Liver (tissue), 9 donors: ENCODE measurements around the gene ADCY3. TPM values are rescaled to one million over a fixed set of nuclear protein-coding genes. Genes with fewer than 3 reads are reported as not detected.

Experiments used
- DNase-seq: peaks from one replicate; pipeline ENCODE4 v3.0.0-alpha.2; 2017; ENCODE audit warnings: low spot score
- H3K27ac ChIP-seq, 2 donors: one replicate each; pipeline ENCODE4 v1.7.0; 2013; ENCODE audit warnings: inconsistent platforms in 2 of 2, low read length in 2 of 2, control low read depth in 1 of 2, low read depth in 1 of 2, mild to moderate bottlenecking in 1 of 2
- H3K27me3 ChIP-seq, 4 donors: one replicate each; pipeline versions ENCODE4 v1.6.1 to v1.7.0; 2013; ENCODE audit warnings: low read length in 3 of 4, inconsistent platforms in 1 of 4, mild to moderate bottlenecking in 1 of 4, moderate library complexity in 1 of 4; ENCODE audit not compliant: control insufficient read depth in 4 of 4, insufficient read depth in 4 of 4
- H3K36me3 ChIP-seq, 4 donors: one replicate each; pipeline versions ENCODE4 v1.6.1 to v1.7.0; 2013; ENCODE audit warnings: low read length in 3 of 4, mild to moderate bottlenecking in 3 of 4, low read depth in 1 of 4, moderate library complexity in 1 of 4; ENCODE audit not compliant: control insufficient read depth in 4 of 4, insufficient read depth in 3 of 4
- H3K4me1 ChIP-seq, 4 donors: one replicate each; pipeline versions ENCODE4 v1.6.1 to v1.7.0; 2013; ENCODE audit warnings: low read length in 3 of 4, mild to moderate bottlenecking in 3 of 4, moderate library complexity in 1 of 4; ENCODE audit not compliant: control insufficient read depth in 4 of 4, insufficient read depth in 4 of 4
- H3K4me3 ChIP-seq, 3 donors: one replicate each; pipeline versions ENCODE4 v1.6.1 to v1.7.0; 2013; ENCODE audit warnings: low read length in 3 of 3, control low read depth in 1 of 3, low read depth in 1 of 3, mild to moderate bottlenecking in 1 of 3
- H3K9ac ChIP-seq, 2 donors: one replicate each; pipeline ENCODE4 v1.7.0; 2013; ENCODE audit warnings: low read length in 2 of 2, mild to moderate bottlenecking in 2 of 2, moderate library complexity in 2 of 2, control low read depth in 1 of 2, low read depth in 1 of 2
- H3K9me3 ChIP-seq, 4 donors: one replicate each; pipeline versions ENCODE4 v1.6.1 to v1.7.0; 2013; ENCODE audit warnings: low read length in 3 of 4; ENCODE audit not compliant: control insufficient read depth in 4 of 4
- ATF3 ChIP-seq: IDR thresholded peaks from 2 replicates; pipeline ENCODE4 v1.6.1; 2016; ENCODE audit warnings: antibody characterized with exemption
- CTCF ChIP-seq: fragments of 150-350 bp; IDR thresholded peaks from 2 replicates; pipeline ENCODE4 v1.5.1; 2017; ENCODE audit warnings: improper control_type of control experiment, low read depth, low read length; ENCODE audit not compliant: missing input control
- EGR1 ChIP-seq, 2 donors: IDR thresholded peaks; 2 replicates each; pipeline ENCODE4 v1.6.1; 2016 to 2018; ENCODE audit warnings: antibody characterized with exemption in 2 of 2, low read depth in 2 of 2
- FOXA1 ChIP-seq: IDR thresholded peaks from 2 replicates; pipeline ENCODE4 v1.6.1; 2016; ENCODE audit warnings: antibody characterized with exemption
- FOXA2 ChIP-seq: IDR thresholded peaks from 2 replicates; pipeline ENCODE4 v1.6.1; 2016; ENCODE audit warnings: antibody characterized with exemption
- GABPA ChIP-seq, 2 donors: IDR thresholded peaks in 1 of 2; conservative IDR thresholded peaks in 1 of 2; 2 replicates each; pipeline ENCODE4 v1.6.1; 2016; ENCODE audit warnings: antibody characterized with exemption in 2 of 2, mild to moderate bottlenecking in 1 of 2, moderate library complexity in 1 of 2
- HNF4A ChIP-seq, 2 donors: conservative IDR thresholded peaks; 2 replicates each; pipeline ENCODE4 v1.6.1; 2016; ENCODE audit warnings: antibody characterized with exemption in 2 of 2, mild to moderate bottlenecking in 2 of 2
- HNF4G ChIP-seq: IDR thresholded peaks from 2 replicates; pipeline ENCODE4 v1.6.1; 2016; ENCODE audit warnings: antibody characterized with exemption
- JUND ChIP-seq, 2 donors: IDR thresholded peaks; 2 replicates each; pipeline ENCODE4 v1.6.1; 2016; ENCODE audit warnings: antibody characterized with exemption in 2 of 2
- MAX ChIP-seq: IDR thresholded peaks from 2 replicates; pipeline ENCODE4 v1.6.1; 2016; ENCODE audit warnings: antibody characterized with exemption
- NR2F2 ChIP-seq: IDR thresholded peaks from 2 replicates; pipeline ENCODE4 v1.6.1; 2016; ENCODE audit warnings: antibody characterized with exemption
- RAD21 ChIP-seq, 2 donors: IDR thresholded peaks; 2 replicates each; pipeline ENCODE4 v1.6.1; 2016; ENCODE audit warnings: antibody characterized with exemption in 2 of 2, mild to moderate bottlenecking in 2 of 2
- REST ChIP-seq: IDR thresholded peaks from 2 replicates; pipeline ENCODE4 v1.6.1; 2016; ENCODE audit warnings: antibody characterized with exemption, mild to moderate bottlenecking
- RXRA ChIP-seq, 2 donors: IDR thresholded peaks; 2 replicates each; pipeline ENCODE4 v1.6.1; 2017 to 2018; ENCODE audit warnings: antibody characterized with exemption in 2 of 2, mild to moderate bottlenecking in 1 of 2
- SP1 ChIP-seq: IDR thresholded peaks from 2 replicates; pipeline ENCODE4 v1.6.1; 2018; ENCODE audit warnings: antibody characterized with exemption, mild to moderate bottlenecking
- TAF1 ChIP-seq: conservative IDR thresholded peaks from 2 replicates; pipeline ENCODE4 v1.6.1; 2016; ENCODE audit warnings: antibody characterized with exemption, mild to moderate bottlenecking
- YY1 ChIP-seq: IDR thresholded peaks from 2 replicates; pipeline ENCODE4 v1.6.1; 2016; ENCODE audit warnings: antibody characterized with exemption, mild to moderate bottlenecking
- ZBTB33 ChIP-seq: IDR thresholded peaks from 2 replicates; pipeline ENCODE4 v1.6.1; 2016; ENCODE audit warnings: antibody characterized with exemption
- WGBS: extraction: QIAGEN DNeasy Blood & Tissue Kit; methylation state at CpG from one replicate; pipeline ENCODE4 v1.1.7; 2013; 5-methylcytosine and 5-hydroxymethylcytosine counted together
- polyA plus RNA-seq, 2 donors: library from polyadenylated mRNA; stranded (reverse) in 1 of 2; unstranded in 1 of 2; fragments of 200-250 nt in 1 of 2; fragments of >200 nt in 1 of 2; fragmentation: Nextera tagmentation in 1 of 2; extraction: Ambion mirVana in 1 of 2; gene quantifications; one replicate each; pipeline versions ENCODE4 v1.2.1 to v1.2.3, GENCODE V29; 2013 to 2015
- total RNA-seq, 2 donors: library from RNA; depleted of rRNA; stranded (reverse); fragments of >200 nt; gene quantifications; one replicate each; pipeline ENCODE4 v1.2.3, GENCODE V29; 2014
- donor health status: healthy.
- donor health status: healthy.
- donor health status: healthy.
- donor health status: healthy.
- donor health status: healthy.

Gene ADCY3
- total and polyA plus RNA-seq, 4 donors: 0.99 to 8.4 (median 6.4) TPM

GRCh38 chr2:24843330-24843860 is 76.6 kb downstream of the ADCY3 start:
- TF ChIP-seq JUND (IDR thresholded peaks at IDR 0.05): no peak
- TF ChIP-seq CTCF: no peak
- no peak for TF ChIP-seq RXRA (IDR thresholded peaks at IDR 0.05)
- DNase-seq: no peak
- H3K9ac ChIP-seq: no peak overlapping the region
- H3K4me1 ChIP-seq: no peaks in the 10 kb centered on the region
- 96% methylated on average over 12 of the region's 12 CpGs for WGBS
- H3K4me3 ChIP-seq: no peak overlapping the region
- H3K27ac ChIP-seq: no peak overlapping the region
- peaks cover 0 to 2% (median 0%) of the 10 kb centered on the region in 4 donors for H3K36me3 ChIP-seq
- H3K9me3 ChIP-seq: no peaks in the 10 kb centered on the region
- no peaks in the 10 kb centered on the region for H3K27me3 ChIP-seq

GRCh38 chr2:24842081-24843050 is 77.7 kb downstream of the ADCY3 start:
- Histone ChIP-seq H3K27ac (no peak overlapping the region), H3K9me3 (no peaks in the 10 kb centered on the region), H3K27me3 (no peaks in the 10 kb centered on the region), H3K4me3 (no peak overlapping the region), H3K36me3 (peaks cover 0 to 2% (median 0%) of the 10 kb centered on the region in 4 donors), H3K4me1 (no peaks in the 10 kb centered on the region), H3K9ac (no peak overlapping the region)
- DNase-seq: no peak
- TF ChIP-seq SP1 (no peak), MAX (no peak), EGR1 (IDR thresholded peaks at IDR 0.05; ENCODE audit: low read depth in 2 of 2) (no peak), RXRA (IDR thresholded peaks at IDR 0.05) (no peak), HNF4G (no peak), REST (no peak), FOXA1 (no peak), CTCF (no peak), FOXA2 (no peak), HNF4A (conservative IDR thresholded peaks at IDR 0.05) (no peak), ATF3 (no peak), RAD21 (IDR thresholded peaks at IDR 0.05) (no peak), ZBTB33 (no peak), YY1 (no peak), TAF1 (no peak), GABPA (IDR thresholded peaks at IDR 0.05 in 1 of 2, conservative IDR thresholded peaks at IDR 0.05 in 1 of 2) (no peak), NR2F2 (no peak), JUND (IDR thresholded peaks at IDR 0.05) (no peak)
- WGBS: 95% methylated on average over 39 of the region's 39 CpGs
